Calu3 (cell line): ENCODE measurements around the gene NTF3. TPM values are rescaled to one million over a fixed set of nuclear protein-coding genes. Genes with fewer than 3 reads are reported as not detected.

Experiments
- BruUV-seq: library from RNA; stranded (reverse); fragments of 400-500 nt; replicated peaks from 2 replicates; lab custom pipeline; 2021; lab: Mats Ljungman, UMichigan
- CTCF ChIA-PET: fragments of 300-600 bp; sonication (Branson Sonifier 250); formaldehyde crosslinking; loops from one replicate; lab custom pipeline; 2022; ENCODE audit warnings: antibody characterized with exemption; lab: Charles Lee
- DNase-seq: peaks from one replicate; pipeline ENCODE4 v3.0.0; 2022
- H3K27ac Mint-ChIP-seq: one replicate; pipeline ENCODE4 v1.8.0; 2022; ENCODE audit warnings: mixed read lengths; ENCODE audit not compliant: unreplicated experiment
- H3K27me3 Mint-ChIP-seq: one replicate; pipeline ENCODE4 v1.8.0; 2022; ENCODE audit warnings: mixed read lengths; ENCODE audit not compliant: unreplicated experiment
- H3K36me3 Mint-ChIP-seq: one replicate; pipeline ENCODE4 v1.8.0; 2022; ENCODE audit warnings: mild to moderate bottlenecking, moderate library complexity, mixed read lengths; ENCODE audit not compliant: insufficient read depth, unreplicated experiment
- H3K4me1 Mint-ChIP-seq: one replicate; pipeline ENCODE4 v1.8.0; 2022; ENCODE audit warnings: mild to moderate bottlenecking, low read depth, mixed read lengths; ENCODE audit not compliant: unreplicated experiment
- H3K4me3 Mint-ChIP-seq: one replicate; pipeline ENCODE4 v1.8.0; 2022; ENCODE audit warnings: mild to moderate bottlenecking, low read depth, moderate library complexity, mixed read lengths; ENCODE audit not compliant: unreplicated experiment
- H3K9me3 Mint-ChIP-seq: one replicate; pipeline ENCODE4 v1.8.0; 2022; ENCODE audit warnings: low read depth, mixed read lengths; ENCODE audit not compliant: unreplicated experiment
- CTCF ChIP-seq: fragments of 200-600 bp; IDR thresholded peaks from one replicate; pipeline ENCODE4 v1.8.0; 2022; ENCODE audit warnings: antibody characterized with exemption; ENCODE audit not compliant: unreplicated experiment
- intact Hi-C: fragments of 100-400 bp; cut with micrococcal nuclease; formaldehyde crosslinking; loops from one replicate; pipeline ENCODE4 v1.10.0; 2022; ENCODE audit not compliant: unreplicated experiment
- total RNA-seq: library from RNA; stranded (reverse); gene quantifications from 2 replicates; pipeline ENCODE4 v1.2.3, GENCODE V29; 2022

NTF3 gene
- total RNA-seq, 1 experiment from 2014 or later, result not detected

GRCh38 chr12:5440978-5441377 is 9.1 kb downstream of the NTF3 start:
- no peak overlapping the region for H3K4me3 Mint-ChIP-seq
- no peak for TF ChIP-seq CTCF
- BruUV-seq, result no TSS peak
- H3K27me3 Mint-ChIP-seq, result peaks cover 18% of the 10 kb centered on the region
- CTCF ChIA-PET, result no interaction called here
- H3K4me1 Mint-ChIP-seq, result no peaks in the 10 kb centered on the region
- intact Hi-C loops, result loop anchor here (5.0 to 10.0 kb wide), 2 partner anchors 336 to 419 kb away; no protein-coding TSS in a partner anchor
- H3K9me3 Mint-ChIP-seq, result peaks cover 3% of the 10 kb centered on the region
- no peak for DNase-seq
- H3K27ac Mint-ChIP-seq, result no peak overlapping the region
- no peaks in the 10 kb centered on the region for H3K36me3 Mint-ChIP-seq

- CTCF ChIA-PET, result no interaction called here
- BruUV-seq, result no TSS peak
- H3K9me3 Mint-ChIP-seq, result peaks cover 3% of the 10 kb centered on the region
- no peaks in the 10 kb centered on the region for H3K4me1 Mint-ChIP-seq
- intact Hi-C loops, result loop anchor here (2.0 to 10.0 kb wide), 3 partner anchors 269 to 419 kb away; no protein-coding TSS in a partner anchor
- no peak overlapping the region for H3K4me3 Mint-ChIP-seq
- H3K27ac Mint-ChIP-seq, result no peak overlapping the region
- no peak for DNase-seq
- no peaks in the 10 kb centered on the region for H3K36me3 Mint-ChIP-seq
- peaks cover 18% of the 10 kb centered on the region for H3K27me3 Mint-ChIP-seq
- TF ChIP-seq CTCF, result no peak
These were observed 9.8 kb downstream of the NTF3 start for GRCh38 chr12:5441497-5442236.

- no peak overlapping the region for H3K27ac Mint-ChIP-seq
- H3K4me3 Mint-ChIP-seq, result no peak overlapping the region
- intact Hi-C loops, result loop anchor here (2.0 to 10.0 kb wide), 3 partner anchors 270 to 420 kb away; no protein-coding TSS in a partner anchor
- CTCF ChIA-PET, result no interaction called here
- no peaks in the 10 kb centered on the region for H3K4me1 Mint-ChIP-seq
- no peak for DNase-seq
- TF ChIP-seq CTCF, result no peak
- H3K27me3 Mint-ChIP-seq, result peaks cover 18% of the 10 kb centered on the region
- H3K36me3 Mint-ChIP-seq, result no peaks in the 10 kb centered on the region
- H3K9me3 Mint-ChIP-seq, result peaks cover 3% of the 10 kb centered on the region
- BruUV-seq, result no TSS peak
These were observed 10.5 kb downstream of the NTF3 start for GRCh38 chr12:5442251-5443006.

GRCh38 chr12:5444520-5444919 is 12.6 kb downstream of the NTF3 start:
- CTCF ChIA-PET, result no interaction called here
- intact Hi-C loops, result loop anchor here (5.0 to 10.0 kb wide), 2 partner anchors 340 to 422 kb away; no protein-coding TSS in a partner anchor
- Mint-ChIP-seq H3K4me3 (no peak overlapping the region), H3K9me3 (peaks cover 3% of the 10 kb centered on the region), H3K4me1 (no peaks in the 10 kb centered on the region), H3K27me3 (peaks cover 39% of the 10 kb centered on the region), H3K36me3 (no peaks in the 10 kb centered on the region), H3K27ac (no peak overlapping the region)
- TF ChIP-seq CTCF, result no peak
- no TSS peak for BruUV-seq
- DNase-seq, result no peak
